TTC549 (cell line): ENCODE data around the gene PRIMPOL.

ENCODE experiments used
- FAIRE-seq: peaks from 2 replicates; lab custom pipeline; 2012; peaks lifted over from hg19 to GRCh38; lab: Jason Lieb, UNC

The PRIMPOL gene

DNA sequence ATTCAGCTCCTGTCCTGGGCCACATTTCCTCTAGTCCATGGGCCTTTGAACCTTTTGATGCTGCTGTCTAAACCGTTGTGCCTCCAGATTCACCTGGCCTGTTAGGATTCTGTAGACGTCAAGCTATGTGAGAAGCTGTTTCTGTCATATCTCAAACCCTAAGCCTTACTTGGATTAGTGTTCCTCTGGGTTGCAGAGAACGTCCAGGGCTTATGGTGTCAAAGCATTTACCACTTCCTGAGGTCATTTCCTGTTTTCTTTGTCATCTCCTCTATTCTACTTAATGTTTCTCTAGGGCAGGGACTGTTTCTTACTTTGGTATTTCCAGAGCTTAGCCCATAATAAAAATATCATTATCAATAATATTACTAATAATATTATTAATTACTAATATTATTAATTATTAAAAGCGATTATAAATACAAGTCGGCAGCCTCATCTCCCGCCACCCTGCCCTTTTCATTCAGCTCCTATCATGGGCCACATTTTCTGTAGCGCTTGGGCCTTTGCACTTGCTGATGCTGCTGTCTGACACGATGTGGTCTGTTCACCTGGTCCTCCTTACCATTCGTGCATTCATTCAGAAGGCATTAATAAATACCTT is 19.1 kb downstream of the PRIMPOL start:
- no peak for FAIRE-seq

DNA sequence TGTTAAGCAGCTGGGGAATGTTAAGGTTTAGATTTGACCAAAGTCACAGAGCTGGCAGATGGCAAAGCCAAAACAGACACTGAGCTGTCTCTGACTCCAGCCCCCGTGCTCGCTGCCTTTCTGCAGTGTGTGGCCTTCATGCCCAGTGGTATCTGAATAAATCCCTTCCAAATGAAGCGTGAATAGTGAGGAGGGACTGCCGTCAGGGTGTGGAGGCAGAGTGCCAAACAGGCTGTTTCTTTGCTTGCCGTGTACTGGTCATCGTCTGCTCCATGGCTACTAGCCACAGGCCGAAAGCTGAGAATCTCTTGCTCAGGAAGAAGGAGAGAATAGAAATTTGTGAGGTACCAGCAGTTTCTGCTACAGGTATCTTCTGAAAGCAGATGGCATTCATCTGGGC is 19.7 kb downstream of the PRIMPOL start:
- no peak for FAIRE-seq

DNA sequence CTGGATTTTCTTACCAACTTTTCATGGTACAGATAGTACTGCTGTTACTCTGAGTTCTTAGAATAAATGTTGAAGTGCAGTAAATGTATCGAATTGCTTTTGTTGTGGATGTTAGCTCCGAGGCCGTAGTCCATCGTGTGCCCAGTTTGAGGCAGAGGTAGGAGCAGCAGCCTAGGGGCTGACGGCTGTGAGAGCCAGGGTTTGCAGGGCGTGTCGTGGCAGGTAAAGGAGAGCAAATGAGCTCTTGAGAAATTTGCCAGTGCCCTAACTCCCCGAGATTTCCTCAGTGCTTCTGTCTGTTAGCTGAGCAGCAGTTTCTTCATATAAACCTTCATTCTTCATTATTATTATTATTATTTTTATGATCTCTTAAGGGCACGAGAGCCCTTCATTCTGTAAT is 21.6 kb downstream of the PRIMPOL start:
- FAIRE-seq = no peak

GRCh38 chr4:184672741-184673140 is 23.2 kb downstream of the PRIMPOL start:
- FAIRE-seq = no peak

- no peak for FAIRE-seq
Measured at GRCh38 chr4:184674011-184674410, 24.5 kb downstream of the PRIMPOL start.

DNA sequence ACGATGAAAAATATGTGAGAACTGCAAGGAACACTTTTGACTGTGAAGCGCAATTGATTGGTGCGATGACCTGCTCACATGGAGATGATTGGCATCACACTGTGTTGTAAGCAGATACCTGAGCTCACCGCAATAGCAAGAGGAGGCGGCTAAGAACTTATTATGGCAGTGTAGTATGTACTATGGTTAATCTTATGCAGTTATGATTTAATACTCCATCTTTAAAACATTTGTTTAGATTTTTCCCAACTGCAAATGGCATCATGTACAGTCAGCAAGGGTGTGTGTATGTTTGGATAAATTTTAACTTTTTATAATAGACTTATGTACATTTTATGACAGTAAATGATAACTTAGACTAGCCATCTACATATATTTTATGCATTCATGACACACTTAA is 25.5 kb downstream of the PRIMPOL start:
- no peak for FAIRE-seq

DNA sequence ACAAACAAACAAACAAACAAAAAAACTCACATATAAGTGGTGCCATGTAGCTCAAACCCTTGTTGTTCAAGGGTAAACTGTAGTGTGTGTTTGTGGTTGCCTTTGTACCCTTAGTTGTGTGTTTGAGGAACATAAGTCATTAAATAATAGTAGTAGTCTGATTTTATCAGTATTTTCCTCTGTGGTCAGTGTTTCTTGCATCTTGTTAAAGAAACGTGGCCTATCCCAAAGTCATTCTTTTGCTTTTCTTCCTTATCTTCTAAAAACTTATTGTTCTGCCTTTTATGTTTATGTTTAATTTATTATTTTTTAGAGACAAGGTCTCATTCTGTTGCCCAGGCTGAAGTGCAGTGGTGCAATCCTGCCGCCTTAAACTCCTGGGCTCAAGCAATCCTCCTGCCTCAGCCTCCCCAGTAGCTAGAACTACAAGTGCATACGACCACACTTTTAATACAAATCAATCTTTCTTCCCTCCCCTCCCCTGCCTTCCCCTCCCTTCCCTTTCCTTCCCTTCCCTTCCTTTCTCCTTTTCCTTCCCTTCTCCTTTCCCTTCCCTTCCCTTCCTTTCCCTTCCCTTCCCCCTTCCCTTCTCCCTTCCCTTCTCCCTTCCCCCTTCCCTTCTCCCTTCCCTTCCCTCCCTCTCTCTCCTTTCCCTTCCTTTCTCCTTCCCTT is 26.4 kb downstream of the PRIMPOL start:
- no peak for FAIRE-seq

DNA sequence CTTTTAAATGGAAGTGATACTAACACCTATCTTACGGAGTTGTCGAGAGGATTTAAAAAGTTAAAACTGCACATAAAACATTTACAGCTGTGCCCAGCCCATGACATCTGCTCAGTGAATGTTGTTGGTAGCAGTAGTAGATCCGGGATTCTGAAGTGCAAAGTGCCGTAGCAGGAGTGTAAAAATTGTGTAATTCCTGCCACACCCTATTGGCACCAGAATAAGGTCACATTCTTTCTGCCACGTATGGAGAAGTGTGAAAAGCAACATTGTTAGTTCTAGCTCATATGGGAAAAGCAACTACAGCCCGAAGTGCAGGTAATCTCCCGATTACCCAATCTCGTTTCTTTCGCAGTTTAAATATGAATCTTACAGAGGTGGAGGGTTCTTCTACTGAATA is 31.2 kb downstream of the PRIMPOL start:
- no peak for FAIRE-seq

GRCh38 chr4:184681916-184682315 is 32.4 kb downstream of the PRIMPOL start:
- FAIRE-seq = no peak

DNA sequence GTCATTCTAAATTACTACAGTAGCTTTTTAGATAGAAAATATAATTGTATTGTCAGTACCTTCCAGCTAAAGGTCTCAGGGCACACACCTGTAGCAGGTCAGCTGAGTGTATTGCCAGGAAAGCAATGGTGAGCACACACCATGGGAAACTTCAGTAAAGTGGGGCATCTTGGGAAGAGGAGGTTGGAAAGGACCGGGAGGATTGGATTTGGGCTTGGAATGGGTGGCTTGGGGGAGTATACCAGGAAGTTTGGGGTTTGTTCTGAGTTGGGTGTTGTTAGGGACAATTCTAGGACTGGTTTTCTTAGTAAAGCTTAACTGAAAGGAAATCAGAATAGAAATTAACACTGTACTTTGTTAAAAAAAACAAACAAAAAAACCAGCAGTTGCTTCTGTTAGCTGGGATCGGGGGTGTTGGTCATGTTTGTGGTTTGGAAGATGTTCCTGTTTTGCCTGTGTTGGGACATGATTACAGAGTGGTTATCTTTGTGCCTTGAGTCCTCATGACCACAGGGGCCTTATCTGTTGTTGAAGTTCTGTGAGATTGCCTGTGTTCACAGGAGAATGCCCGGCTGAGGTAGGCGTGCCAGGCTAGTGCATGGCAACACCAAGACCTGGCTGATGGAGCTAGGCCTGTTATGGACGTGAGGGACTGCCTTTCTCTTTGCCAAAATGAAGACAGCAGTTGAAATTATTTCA is 35.1 kb downstream of the PRIMPOL start:
- no peak for FAIRE-seq

DNA sequence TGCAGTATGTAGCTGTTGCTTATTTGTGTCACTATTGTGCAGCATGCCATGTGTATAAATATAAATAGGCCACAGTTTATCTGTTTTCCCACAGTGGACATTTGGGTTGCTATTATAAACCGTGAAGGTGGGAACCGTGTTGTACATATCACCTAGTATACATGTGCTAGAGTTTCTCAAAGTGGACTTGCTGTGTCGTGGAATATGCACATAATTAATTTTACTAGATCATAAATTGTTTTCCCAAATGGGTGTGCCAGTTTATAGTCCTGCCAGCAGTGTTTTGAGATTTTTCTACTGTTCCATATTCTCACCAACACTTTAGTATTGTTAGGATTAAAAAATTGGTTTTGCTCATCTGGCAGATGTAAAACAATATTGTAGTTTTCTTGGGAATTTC is 38.5 kb downstream of the PRIMPOL start:
- no peak for FAIRE-seq

- FAIRE-seq = no peak
Measured at GRCh38 chr4:184688447-184688846, 38.9 kb downstream of the PRIMPOL start.

GRCh38 chr4:184689681-184690080 is 40.1 kb downstream of the PRIMPOL start:
- FAIRE-seq = no peak

GRCh38 chr4:184693056-184693455 is 43.5 kb downstream of the PRIMPOL start:
- FAIRE-seq = no peak

DNA sequence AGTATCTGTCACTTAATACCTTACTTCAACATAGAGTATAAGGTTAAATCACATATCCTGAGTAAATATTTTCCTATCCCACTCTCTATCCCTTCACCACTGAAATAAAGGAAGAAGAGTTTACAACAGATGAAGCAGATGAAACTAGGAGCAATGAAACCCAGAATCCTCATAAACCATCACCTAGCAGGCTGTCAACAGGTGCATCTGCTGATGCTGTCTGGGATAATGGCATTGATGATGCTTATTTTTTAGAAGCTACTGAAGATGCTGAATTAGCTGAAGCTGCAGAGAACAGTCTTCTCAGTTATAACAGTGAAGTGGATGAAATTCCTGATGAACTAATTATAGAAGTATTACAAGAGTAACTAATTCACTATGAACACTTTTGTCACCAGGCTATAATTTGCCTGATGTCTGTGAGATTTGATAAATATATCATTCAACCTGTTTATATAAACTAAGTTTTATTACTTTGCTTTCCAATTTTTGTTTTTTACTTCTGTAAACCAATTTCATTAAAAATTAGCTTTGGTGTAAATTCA is 44.9 kb downstream of the PRIMPOL start:
- FAIRE-seq = no peak

DNA sequence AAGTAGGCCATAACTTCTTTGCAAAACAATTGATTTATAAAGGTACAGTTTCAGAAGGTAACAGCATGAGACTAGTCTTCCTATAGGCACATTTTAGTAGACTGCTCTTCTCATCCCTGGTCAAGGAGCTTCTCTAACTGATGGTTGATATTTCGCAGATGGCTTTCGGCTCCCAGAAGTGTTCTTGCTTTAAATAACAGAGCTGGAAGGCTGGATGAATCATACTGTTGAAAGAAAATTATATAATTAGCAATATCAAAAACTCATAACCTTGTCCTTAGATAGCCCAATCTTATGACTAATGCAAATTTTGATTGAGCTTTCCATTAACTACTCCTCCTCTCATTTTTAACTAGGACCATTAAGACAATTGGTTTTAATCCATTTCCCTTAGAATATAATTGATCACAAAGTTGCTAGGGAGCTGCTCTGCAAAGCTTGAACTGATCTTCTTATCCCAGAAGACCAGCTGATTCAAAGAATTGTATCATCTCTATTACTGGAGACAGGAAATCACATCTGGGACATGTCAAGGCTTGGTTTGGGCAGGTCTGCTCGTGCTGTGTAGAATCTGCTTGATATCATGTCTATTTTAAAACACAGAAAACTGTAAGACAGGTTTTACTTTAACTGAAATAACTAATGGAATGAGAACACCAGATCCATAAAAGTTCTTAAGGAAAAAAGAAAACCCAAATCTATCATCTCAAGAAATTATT is 45.8 kb downstream of the PRIMPOL start:
- no peak for FAIRE-seq

GRCh38 chr4:184697956-184698355 is 48.4 kb downstream of the PRIMPOL start:
- FAIRE-seq = no peak

GRCh38 chr4:184699941-184700340 is 50.4 kb downstream of the PRIMPOL start:
- no peak for FAIRE-seq

- no peak for FAIRE-seq
Measured at GRCh38 chr4:184702114-184702513, 52.6 kb downstream of the PRIMPOL start.

- no peak for FAIRE-seq
Measured at GRCh38 chr4:184705692-184706091, 56.2 kb downstream of the PRIMPOL start.

GRCh38 chr4:184706453-184706852 is 56.9 kb downstream of the PRIMPOL start:
- no peak for FAIRE-seq

- FAIRE-seq = no peak
Measured at GRCh38 chr4:184712322-184712721, 62.8 kb downstream of the PRIMPOL start.

- no peak for FAIRE-seq
Measured at GRCh38 chr4:184713887-184714286, 64.3 kb downstream of the PRIMPOL start.
